Esophagus squamous epithelium (tissue), 4 donors: ENCODE data around the gene MAN1B1.

Source experiments
- CTCF ChIP-seq, 6 experiments: fragments of 450-650 bp in 4 of 6; fragments of 200-600 bp in 2 of 6; sonication (generic) in 2 of 6; IDR thresholded peaks; one replicate each; pipeline ENCODE4 v1.5.1; 2016 to 2019; ENCODE audit warnings: antibody characterized with exemption in 6 of 6, mild to moderate bottlenecking in 4 of 6, moderate library complexity in 4 of 6
- POLR2A ChIP-seq, 4 donors: fragments of 450-650 bp; IDR thresholded peaks; one replicate each; pipeline ENCODE4 v1.6.1; 2017; ENCODE audit warnings: antibody characterized with exemption in 4 of 4, mild to moderate bottlenecking in 4 of 4, moderate library complexity in 3 of 4

GRCh38 chr9:137074657-137075274 is 12.0 kb upstream of the MAN1B1 start:
- TF ChIP-seq POLR2A (IDR thresholded peaks at IDR 0.05) (no peak), CTCF (IDR thresholded peaks at IDR 0.05) (no peak)
